HepG2 (cell line): Measurements from ENCODE around the gene TNFRSF21. TPM values are rescaled to one million over a fixed set of nuclear protein-coding genes. Genes with fewer than 3 reads are reported as not detected.

ENCODE experiments used
- ATAC-seq: fragments of 200-7000 bp; cut with Tn5 transposase; 3 replicates; pipeline ENCODE4 v1.9.1; 2020; ENCODE audit warnings: mild to moderate bottlenecking, moderate library complexity
- BruUV-seq: library from RNA; stranded (reverse); fragments of 400-500 nt; replicated peaks from 2 replicates; lab custom pipeline; 2021; lab: Mats Ljungman, UMichigan
- CTCF ChIA-PET: fragments of 300-600 bp; formaldehyde crosslinking; extraction: SDS; loops from one replicate; lab custom pipeline; 2021; ENCODE audit warnings: low total read pairs, inconsistent platforms, low intra/inter-chr PET ratio; lab: Yijun Ruan, JAX
- POLR2A ChIA-PET: fragments of 350-600 bp; sonication (Branson Sonifier 250); formaldehyde crosslinking; loops from one replicate; lab custom pipeline; 2020; ENCODE audit warnings: antibody characterized with exemption, inconsistent platforms; lab: Yijun Ruan, JAX
- DNase-seq: peaks from one replicate; pipeline ENCODE4 v3.0.0-alpha.2; 2015; ENCODE audit warnings: low spot score
- FAIRE-seq: peaks from 3 replicates; lab custom pipeline; 2011; peaks lifted over from hg19 to GRCh38; lab: Jason Lieb, UNC
- H2AFZ ChIP-seq: one replicate; pipeline ENCODE4 v1.6.1; 2011; ENCODE audit warnings: low read length, inconsistent platforms
- H3K27ac ChIP-seq: fragments of 300-600 bp; 3 replicates; pipeline ENCODE4 v1.8.0; 2011; ENCODE audit warnings: mixed run types, mild to moderate bottlenecking, mixed read lengths, low read length, inconsistent platforms; ENCODE audit not compliant: insufficient read depth; ENCODE audit errors: extremely low read length
- H3K27me3 ChIP-seq, 2 experiments: fragments of 200-600 bp in 1 of 2; 2 replicates in 1 of 2; 3 replicates in 1 of 2; pipeline versions ENCODE4 v1.6.0 to v1.8.0; 2011; ENCODE audit warnings: low read length in 2 of 2, mild to moderate bottlenecking in 2 of 2, moderate library complexity in 2 of 2, inconsistent platforms in 1 of 2; ENCODE audit not compliant: insufficient read depth in 2 of 2, control insufficient read depth in 1 of 2
- H3K36me3 ChIP-seq, 2 experiments: fragments of 200-600 bp in 1 of 2; replicated peaks in 1 of 2; 2 replicates in 1 of 2; 3 replicates in 1 of 2; pipeline versions ENCODE4 v1.5.1 to v1.8.0; 2011; ENCODE audit warnings: low read length in 2 of 2, inconsistent platforms in 1 of 2; ENCODE audit not compliant: insufficient read depth in 2 of 2, control insufficient read depth in 1 of 2
- H3K4me1 ChIP-seq: 2 replicates; pipeline ENCODE4 v1.5.1; 2012; ENCODE audit warnings: low read length, inconsistent platforms; ENCODE audit not compliant: insufficient read depth
- H3K4me2 ChIP-seq: 2 replicates; pipeline ENCODE4 v1.6.0; 2011; ENCODE audit warnings: low read depth, low read length, inconsistent platforms
- H3K4me3 ChIP-seq, 3 experiments: fragments of 200-600 bp in 1 of 3; sonication (generic), shearing (Covaris generic) in 1 of 3; replicated peaks in 1 of 3; 2 replicates each; pipeline ENCODE4 v1.5.1; 2011 to 2016; ENCODE audit warnings: low read length in 3 of 3, inconsistent platforms in 2 of 3, low read depth in 2 of 3, mild to moderate bottlenecking in 2 of 3, control low read depth in 1 of 3, mixed read lengths in 1 of 3; ENCODE audit not compliant: insufficient read depth in 1 of 3
- H3K79me2 ChIP-seq: one replicate; pipeline ENCODE4 v1.6.1; 2011; ENCODE audit warnings: low read length, inconsistent platforms; ENCODE audit not compliant: insufficient read depth
- H3K9ac ChIP-seq: 2 replicates; pipeline ENCODE4 v1.6.0; 2011; ENCODE audit warnings: mild to moderate bottlenecking, low read depth, low read length, inconsistent platforms; ENCODE audit not compliant: insufficient read depth
- H3K9me3 ChIP-seq: 2 replicates; pipeline ENCODE4 v1.5.1; 2012; ENCODE audit warnings: mild to moderate bottlenecking, low read length
- H4K20me1 ChIP-seq: 2 replicates; pipeline ENCODE4 v1.6.0; 2011; ENCODE audit warnings: inconsistent platforms, mild to moderate bottlenecking, low read length, moderate library complexity; ENCODE audit not compliant: insufficient read depth
- CSRNP1 ChIP-seq: sonication (generic); formaldehyde crosslinking; IDR thresholded peaks from 2 replicates; pipeline ENCODE4 v1.8.1; 2023; ENCODE audit warnings: mild to moderate bottlenecking, missing genetic modification reagents
- KLF15 ChIP-seq: sonication (generic); formaldehyde crosslinking; IDR thresholded peaks from 2 replicates; pipeline ENCODE4 v1.8.1; 2023; ENCODE audit warnings: borderline replicate concordance, mild to moderate bottlenecking, inconsistent platforms, missing genetic modification reagents, mixed read lengths
- RBM22 ChIP-seq: fragments of 200-400 bp; formaldehyde crosslinking; optimal IDR thresholded peaks from 2 replicates; pipeline ENCODE3; 2017; ENCODE audit warnings: mild to moderate bottlenecking, low read length, moderate library complexity
- TOE1 ChIP-seq: sonication (generic); formaldehyde crosslinking; IDR thresholded peaks from 2 replicates; pipeline ENCODE4 v1.4.0; 2020; ENCODE audit warnings: mild to moderate bottlenecking, missing genetic modification reagents
- ZFP1 ChIP-seq: IDR thresholded peaks from 2 replicates; pipeline ENCODE4 v1.6.1; 2016
- ZIK1 ChIP-seq: sonication (generic); formaldehyde crosslinking; IDR thresholded peaks from 2 replicates; pipeline ENCODE4 v1.5.0; 2020; ENCODE audit warnings: mild to moderate bottlenecking, low read depth, missing genetic modification reagents, borderline replicate concordance
- ZNF138 ChIP-seq: sonication (generic); formaldehyde crosslinking; IDR thresholded peaks from 2 replicates; pipeline ENCODE4 v1.5.0; 2020; ENCODE audit warnings: mild to moderate bottlenecking, low read depth, missing genetic modification reagents
- WGBS: methylation state at CpG from one replicate; pipeline ENCODE4 v1.1.6; 2017; ENCODE audit warnings: low lambda C conversion rate; 5-methylcytosine and 5-hydroxymethylcytosine counted together
- in situ Hi-C: cut with HindIII; loops from 2 replicates; pipeline ENCODE4 v1.10.0; 2017; ENCODE audit warnings: low pct_unique_long_range_greater_than_20kb; ENCODE audit not compliant: extremely low pct_ligation_motif_present
- intact Hi-C: fragments of 100-400 bp; cut with micrococcal nuclease; formaldehyde crosslinking; loops from one replicate; pipeline ENCODE4 v1.10.0; 2022; ENCODE audit not compliant: unreplicated experiment
- polyA plus RNA-seq, 8 experiments: library from polyadenylated mRNA; depleted of rRNA in 3 of 8; stranded (reverse) in 7 of 8; unstranded in 1 of 8; fragments of >200 nt; fragmentation: Illumina TruSeq in 4 of 8; extraction: Trizol in 4 of 8; gene quantifications; 2 replicates each; pipeline versions ENCODE4 v1.2.1 to v1.2.3, GENCODE V29; 2011 to 2016; ENCODE audit warnings: low read depth in 4 of 8, missing spikeins in 1 of 8, mixed read lengths in 1 of 8; ENCODE audit not compliant: insufficient read depth in 1 of 8
- total RNA-seq, 5 experiments: library from RNA; depleted of rRNA; stranded (reverse); fragments of >200 nt; fragmentation: Illumina TruSeq; extraction: Trizol; gene quantifications; 2 replicates each; pipeline ENCODE4 v1.2.3, GENCODE V29; 2016; ENCODE audit warnings: low read depth in 1 of 5

The TNFRSF21 gene
- total and polyA plus RNA-seq, 2 of the 13 experiments (the other 11 are each of a cell fraction or from before 2014, with no cell fraction given), result 24.8 to 46.3 TPM

- Histone ChIP-seq H3K36me3 (peaks cover 27 to 86% of the 10 kb centered on the region in 2 experiments), H4K20me1 (peaks cover 33% of the 10 kb centered on the region; the same call in 1 of the 2 replicates), H3K4me3 (no peak overlapping the region), H2AFZ (no peak overlapping the region), H3K27ac (no peak overlapping the region), H3K9me3 (no peaks in the 10 kb centered on the region), H3K9ac (no peak overlapping the region), H3K4me1 (no peaks in the 10 kb centered on the region), H3K79me2 (peaks cover 40% of the 10 kb centered on the region), H3K4me2 (no peak overlapping the region), H3K27me3 (no peaks in the 10 kb centered on the region)
- ChIA-PET POLR2A (no interaction called here), CTCF (no interaction called here)
- DNase-seq, result no peak
- ATAC-seq, result no peak
- intact Hi-C loops (loop anchor here (5.0 kb wide), 1 partner anchor 47 kb away; the partner anchor contains the start of gene TNFRSF21), in situ Hi-C loops (no loop called here)
- BruUV-seq, result no TSS peak
- FAIRE-seq, result no peak
- WGBS, result 82% methylated on average over 4 of the region's 4 CpGs
- TF ChIP-seq KLF15 (CRISPR knock-in tag) (no peak), CSRNP1 (CRISPR knock-in tag) (no peak), TOE1 (no peak), ZIK1 (no peak), ZNF138 (CRISPR knock-in tag) (no peak), RBM22 (peak; percentile 73), ZFP1 (CRISPR knock-in tag) (no peak)
Measured at GRCh38 chr6:47260021-47260420, 49.7 kb downstream of the TNFRSF21 start.
